A673 (cell line): ENCODE measurements around the gene LRRC8C. TPM values are rescaled to one million over a fixed set of nuclear protein-coding genes. Genes with fewer than 3 reads are reported as not detected.

Experiments
- BruUV-seq: library from RNA; stranded (reverse); fragments of 400-500 nt; replicated peaks from 2 replicates; lab custom pipeline; 2021; lab: Mats Ljungman, UMichigan
- CTCF ChIA-PET: fragments of 300-600 bp; sonication (Branson Sonifier 250); formaldehyde crosslinking; loops from one replicate; lab custom pipeline; 2022; ENCODE audit warnings: antibody characterized with exemption; lab: Charles Lee
- POLR2A ChIA-PET: fragments of 300-600 bp; sonication (Branson Sonifier 250); formaldehyde crosslinking; loops from one replicate; lab custom pipeline; 2022; ENCODE audit warnings: antibody characterized with exemption; ENCODE audit not compliant: low non-redundant PET; lab: Charles Lee
- DNase-seq: peaks from one replicate; pipeline ENCODE4 v3.0.0-alpha.2; 2015; ENCODE audit warnings: low spot score
- H3K27ac ChIP-seq: fragments of 200-600 bp; sonication (generic); 2 replicates; pipeline ENCODE4 v1.5.1; 2016; ENCODE audit warnings: mixed run types, low read depth, mild to moderate bottlenecking, mixed read lengths, antibody characterized with exemption, low read length; ENCODE audit not compliant: poor library complexity, severe bottlenecking
- H3K27me3 ChIP-seq: fragments of 200-600 bp; sonication (generic); replicated peaks from 2 replicates; pipeline ENCODE4 v1.6.1; 2017; ENCODE audit warnings: mixed run types, low read depth, mild to moderate bottlenecking, mixed read lengths, antibody characterized with exemption, low read length; ENCODE audit not compliant: insufficient read depth, poor library complexity
- H3K36me3 ChIP-seq: fragments of 200-600 bp; sonication (generic); 2 replicates; pipeline ENCODE4 v1.6.1; 2016; ENCODE audit warnings: mixed run types, mild to moderate bottlenecking, mixed read lengths, antibody characterized with exemption, low read length; ENCODE audit not compliant: insufficient read depth, poor library complexity, severe bottlenecking
- H3K4me1 ChIP-seq: fragments of 200-600 bp; sonication (generic); 2 replicates; pipeline ENCODE4 v1.6.1; 2017; ENCODE audit warnings: mixed run types, mild to moderate bottlenecking, mixed read lengths, antibody characterized with exemption, low read length; ENCODE audit not compliant: insufficient read depth, poor library complexity, severe bottlenecking
- H3K4me3 ChIP-seq: fragments of 200-600 bp; sonication (generic); 2 replicates; pipeline ENCODE4 v1.5.1; 2016; ENCODE audit warnings: low read depth, mixed run types, mild to moderate bottlenecking, mixed read lengths, low read length; ENCODE audit not compliant: poor library complexity, severe bottlenecking
- H3K9me3 ChIP-seq: fragments of 200-600 bp; sonication (generic); 2 replicates; pipeline ENCODE4 v1.6.1; 2016; ENCODE audit warnings: mixed run types, low read depth, mild to moderate bottlenecking, mixed read lengths, antibody characterized with exemption, low read length; ENCODE audit not compliant: poor library complexity, severe bottlenecking
- CTCF ChIP-seq: fragments of 300-800, 200-600 bp; sonication (generic); conservative IDR thresholded peaks from 2 replicates; pipeline ENCODE4 v1.5.1; 2017; ENCODE audit warnings: low read depth, mild to moderate bottlenecking, antibody characterized with exemption, low read length, moderate library complexity, mixed read lengths
- EZH2 ChIP-seq: fragments of 200-600 bp; sonication (generic); IDR thresholded peaks from 2 replicates; pipeline ENCODE4 v1.6.1; 2017; ENCODE audit warnings: borderline replicate concordance, low read depth, mild to moderate bottlenecking, mixed read lengths, antibody characterized with exemption, low read length; ENCODE audit not compliant: poor library complexity, severe bottlenecking
- intact Hi-C: fragments of 100-400 bp; cut with micrococcal nuclease; formaldehyde crosslinking; loops from one replicate; pipeline ENCODE4 v1.10.0; 2022; ENCODE audit not compliant: unreplicated experiment
- total RNA-seq: library from RNA; stranded (reverse); gene quantifications from 2 replicates; pipeline ENCODE4 v1.2.3, GENCODE V29; 2021

Gene LRRC8C
- total RNA-seq, 1 experiment from 2014 or later, result 6.9 TPM

- Histone ChIP-seq H3K4me1 (peaks cover 22% of the 10 kb centered on the region), H3K36me3 (no peaks in the 10 kb centered on the region), H3K27ac (no peak overlapping the region), H3K4me3 (no peak overlapping the region), H3K27me3 (no peaks in the 10 kb centered on the region), H3K9me3 (peaks cover 3% of the 10 kb centered on the region)
- ChIA-PET POLR2A (no interaction called here), CTCF (no interaction called here)
- no TSS peak for BruUV-seq
- TF ChIP-seq CTCF (no peak), EZH2 (no peak)
- intact Hi-C loops, result no loop called here
- DNase-seq, result peak; percentile 35
Observed at GRCh38 chr1:89727517-89728312, 94.8 kb downstream of the LRRC8C start.

- ChIA-PET POLR2A (no interaction called here), CTCF (no interaction called here)
- intact Hi-C loops, result no loop called here
- Histone ChIP-seq H3K9me3 (no peaks in the 10 kb centered on the region), H3K4me1 (peaks cover 22% of the 10 kb centered on the region), H3K27ac (no peak overlapping the region), H3K27me3 (no peaks in the 10 kb centered on the region), H3K4me3 (no peak overlapping the region), H3K36me3 (no peaks in the 10 kb centered on the region)
- TF ChIP-seq CTCF (no peak), EZH2 (no peak)
- no peak for DNase-seq
- BruUV-seq, result no TSS peak
Observed at GRCh38 chr1:89728381-89728780, 95.5 kb downstream of the LRRC8C start.

DNA sequence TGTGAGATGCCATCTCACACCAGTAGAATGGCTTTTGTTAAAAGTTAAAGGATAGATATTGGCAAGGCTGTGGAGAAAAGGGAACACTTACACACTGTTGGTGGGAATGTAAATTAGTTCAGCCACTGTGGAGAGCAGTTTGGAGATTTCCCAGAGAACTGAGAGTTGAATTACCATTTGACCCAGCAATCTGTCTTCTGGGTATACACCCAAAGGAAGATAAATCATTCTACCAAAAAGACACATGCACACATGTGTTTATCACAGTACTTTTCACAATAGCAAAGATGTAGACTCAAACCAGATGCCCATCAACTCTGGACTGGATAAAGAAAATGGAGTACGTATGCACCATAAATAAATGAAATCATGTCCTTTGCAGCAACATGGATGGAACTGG, 99.3 kb downstream of the LRRC8C start:
- peaks cover 11% of the 10 kb centered on the region for H3K4me1 ChIP-seq
- intact Hi-C loops, result no loop called here
- BruUV-seq, result no TSS peak
- DNase-seq, result no peak
- no peak overlapping the region for H3K27ac ChIP-seq
- H3K27me3 ChIP-seq, result no peaks in the 10 kb centered on the region
- POLR2A ChIA-PET, result no interaction called here
- CTCF ChIA-PET, result no interaction called here
- no peak for TF ChIP-seq CTCF
- TF ChIP-seq EZH2, result no peak
- no peak overlapping the region for H3K4me3 ChIP-seq
- H3K36me3 ChIP-seq, result no peaks in the 10 kb centered on the region
- H3K9me3 ChIP-seq, result no peaks in the 10 kb centered on the region
